Endothelial cell of umbilical vein (primary cell): ENCODE data around the gene SERPINB5. TPM values are rescaled to one million over a fixed set of nuclear protein-coding genes. Genes with fewer than 3 reads are reported as not detected.

Experiments used
- BruUV-seq: library from RNA; stranded (reverse); fragments of 400-500 nt; replicated peaks from 2 replicates; lab custom pipeline; 2021; lab: Mats Ljungman, UMichigan
- CTCF ChIA-PET: fragments of 300-600, 350-600 bp; sonication (Branson Sonifier 250); formaldehyde crosslinking; loops from one replicate; lab custom pipeline; 2021; ENCODE audit warnings: antibody characterized with exemption, inconsistent platforms; lab: Charles Lee
- POLR2A ChIA-PET: fragments of 300-600, 350-600 bp; sonication (Branson Sonifier 250); formaldehyde crosslinking; loops from one replicate; lab custom pipeline; 2021; ENCODE audit warnings: antibody characterized with exemption, inconsistent platforms; lab: Charles Lee
- DNase-seq: peaks from one replicate; pipeline ENCODE4 v3.0.0-alpha.2; 2011; ENCODE audit warnings: low read depth, low spot score
- FAIRE-seq: peaks from 2 replicates; lab custom pipeline; 2011; peaks lifted over from hg19 to GRCh38; lab: Jason Lieb, UNC
- H2AFZ ChIP-seq: 2 replicates; pipeline ENCODE4 v1.6.0; 2012; ENCODE audit warnings: low read depth, low read length, control low read depth, inconsistent platforms
- H3K27ac ChIP-seq: 2 replicates; pipeline ENCODE4 v1.5.1; 2011; ENCODE audit warnings: low read depth, mild to moderate bottlenecking, control low read depth, low read length, moderate library complexity; ENCODE audit not compliant: insufficient read depth
- H3K27me3 ChIP-seq, 2 experiments: 2 replicates each; pipeline versions ENCODE4 v1.6.0 to v1.6.1; 2011; ENCODE audit warnings: low read length in 2 of 2, mixed read lengths in 1 of 2; ENCODE audit not compliant: control insufficient read depth in 2 of 2, insufficient read depth in 2 of 2
- H3K36me3 ChIP-seq, 2 experiments: 2 replicates in 1 of 2; 3 replicates in 1 of 2; pipeline ENCODE4 v1.5.1; 2011; ENCODE audit warnings: low read length in 2 of 2, mild to moderate bottlenecking in 1 of 2, moderate library complexity in 1 of 2; ENCODE audit not compliant: control insufficient read depth in 2 of 2, insufficient read depth in 2 of 2; ENCODE audit errors: extremely low read depth in 1 of 2
- H3K4me1 ChIP-seq: 3 replicates; pipeline ENCODE4 v1.5.1; 2011; ENCODE audit warnings: mild to moderate bottlenecking, low read length; ENCODE audit not compliant: control insufficient read depth, insufficient read depth; ENCODE audit errors: extremely low read depth
- H3K4me2 ChIP-seq: 2 replicates; pipeline ENCODE4 v1.6.1; 2011; ENCODE audit warnings: low read length, control low read depth, mixed read lengths; ENCODE audit not compliant: insufficient read depth
- H3K4me3 ChIP-seq, 3 experiments: fragments of 200-600 bp in 1 of 3; sonication (generic), shearing (Covaris generic) in 1 of 3; replicated peaks in 1 of 3; 2 replicates each; pipeline ENCODE4 v1.5.1; 2011 to 2016; ENCODE audit warnings: control low read depth in 3 of 3, low read length in 3 of 3, mild to moderate bottlenecking in 2 of 3, inconsistent platforms in 1 of 3, low read depth in 1 of 3, moderate library complexity in 1 of 3; ENCODE audit not compliant: insufficient read depth in 1 of 3
- H3K79me2 ChIP-seq: 2 replicates; pipeline ENCODE4 v1.6.0; 2012; ENCODE audit warnings: low read length, inconsistent platforms; ENCODE audit not compliant: control insufficient read depth, insufficient read depth
- H3K9ac ChIP-seq: replicated peaks from 2 replicates; pipeline ENCODE3; 2011; ENCODE audit warnings: low read length, control low read depth; ENCODE audit not compliant: insufficient read depth; ENCODE audit errors: extremely low read depth
- H3K9me1 ChIP-seq: replicated peaks from 3 replicates; pipeline ENCODE4 v1.6.0; 2011; ENCODE audit warnings: mild to moderate bottlenecking, low read length; ENCODE audit not compliant: control insufficient read depth, insufficient read depth; ENCODE audit errors: extremely low read depth
- H3K9me3 ChIP-seq: replicated peaks from 2 replicates; pipeline ENCODE4 v1.5.1; 2012; ENCODE audit warnings: low read length, inconsistent platforms; ENCODE audit not compliant: control insufficient read depth, insufficient read depth
- H4K20me1 ChIP-seq: replicated peaks from 2 replicates; pipeline ENCODE3; 2011; ENCODE audit warnings: mild to moderate bottlenecking, low read length; ENCODE audit not compliant: control insufficient read depth, insufficient read depth; ENCODE audit errors: extremely low read depth
- CTCF ChIP-seq, 2 donors: IDR thresholded peaks; 1 replicate in 1 of 2; 2 replicates in 1 of 2; pipeline ENCODE4 v1.5.1; 2011; ENCODE audit warnings: low read length in 2 of 2, mild to moderate bottlenecking in 2 of 2, moderate library complexity in 2 of 2, control low read depth in 1 of 2, inconsistent platforms in 1 of 2, low read depth in 1 of 2; ENCODE audit not compliant: insufficient read depth in 1 of 2; ENCODE audit errors: extremely low read depth in 1 of 2
- EZH2 ChIP-seq: IDR thresholded peaks from 2 replicates; pipeline ENCODE4 v1.6.1; 2012; ENCODE audit warnings: borderline replicate concordance, low read depth, mild to moderate bottlenecking, moderate library complexity, low read length, inconsistent platforms; ENCODE audit not compliant: severe bottlenecking
- FOS ChIP-seq: IDR thresholded peaks from 2 replicates; pipeline ENCODE4 v1.6.1; 2011; ENCODE audit warnings: mild to moderate bottlenecking, low read length, moderate library complexity, borderline replicate concordance; ENCODE audit not compliant: insufficient read depth
- GATA2 ChIP-seq: IDR thresholded peaks from 2 replicates; pipeline ENCODE4 v1.7.0; 2011; ENCODE audit warnings: low read depth, mild to moderate bottlenecking, moderate library complexity, mixed read lengths, low read length; ENCODE audit not compliant: insufficient read length, insufficient read depth
- JUN ChIP-seq: IDR thresholded peaks from 2 replicates; pipeline ENCODE4 v1.6.1; 2011; ENCODE audit warnings: borderline replicate concordance, low read depth; ENCODE audit not compliant: insufficient read length, insufficient read depth
- MAX ChIP-seq: IDR thresholded peaks from 2 replicates; pipeline ENCODE4 v1.6.1; 2011; ENCODE audit not compliant: insufficient read depth, insufficient read length
- MYC ChIP-seq: IDR thresholded peaks from one replicate; pipeline ENCODE4 v1.6.1; 2011; ENCODE audit warnings: mild to moderate bottlenecking, low read depth, low read length
- POLR2A ChIP-seq: IDR thresholded peaks from 2 replicates; pipeline ENCODE4 v1.6.1; 2012; ENCODE audit warnings: low read depth, mild to moderate bottlenecking, control low read depth, low read length
- POLR2AphosphoS5 ChIP-seq: IDR thresholded peaks from 2 replicates; pipeline ENCODE4 v1.6.1; 2012; ENCODE audit warnings: low read depth, mild to moderate bottlenecking, control low read depth, low read length, moderate library complexity; ENCODE audit not compliant: insufficient read depth
- dilution Hi-C: fragments of 300-500 bp; cut with MboI; formaldehyde crosslinking; loops from one replicate; pipeline ENCODE4 v1.15.0; 2019; ENCODE audit warnings: low sequenced_read_pairs; ENCODE audit not compliant: extremely low pct_ligation_motif_present
- intact Hi-C: fragments of 100-400 bp; cut with micrococcal nuclease; formaldehyde crosslinking; loops from one replicate; pipeline ENCODE4 v1.10.0; 2022
- polyA plus RNA-seq, 4 experiments: library from polyadenylated mRNA; depleted of rRNA in 3 of 4; stranded (reverse) in 3 of 4; unstranded in 1 of 4; fragments of >200 nt; gene quantifications; 2 replicates each; pipeline versions ENCODE4 v1.2.1 to v1.2.3, GENCODE V29; 2011 to 2012; ENCODE audit warnings: missing spikeins in 1 of 4
- total RNA-seq: library from RNA; stranded (reverse); gene quantifications from 2 replicates; pipeline ENCODE4 v1.2.3, GENCODE V29; 2021

SERPINB5 gene
- total and polyA plus RNA-seq, 2 donors (not counting 3 experiments of a cell fraction or from before 2014, with no cell fraction given) = not detected

GRCh38 chr18:63492851-63493250, 16.1 kb downstream of the SERPINB5 start:
- no peak overlapping the region for H3K27ac ChIP-seq
- H4K20me1 ChIP-seq = no peaks in the 10 kb centered on the region
- dilution Hi-C loops = no loop called here
- TF ChIP-seq FOS = no peak
- no peak for TF ChIP-seq MYC
- no peak for TF ChIP-seq POLR2AphosphoS5
- no peak for TF ChIP-seq POLR2A
- no peak for TF ChIP-seq CTCF (IDR thresholded peaks at IDR 0.05; ENCODE audit: extremely low read depth in 1 of 2, insufficient read depth in 1 of 2, low read depth in 1 of 2, low read length in 2 of 2)
- no peak for TF ChIP-seq GATA2
- no peak for TF ChIP-seq JUN
- TF ChIP-seq EZH2 = no peak
- no peak for TF ChIP-seq MAX
- intact Hi-C loops = no loop called here
- FAIRE-seq (no peak), DNase-seq (no peak)
- no peak overlapping the region for H3K4me2 ChIP-seq
- no peak overlapping the region for H3K4me3 ChIP-seq
- ChIA-PET CTCF (interaction anchor here (1.4 kb wide), 1 partner anchor 12 kb away, joined by 4 read pairs; no protein-coding TSS in a partner anchor), POLR2A (no interaction called here)
- H3K79me2 ChIP-seq = no peaks in the 10 kb centered on the region
- no peaks in the 10 kb centered on the region for H3K36me3 ChIP-seq
- H3K9me1 ChIP-seq = no peaks in the 10 kb centered on the region
- H2AFZ ChIP-seq = no peak overlapping the region
- no peaks in the 10 kb centered on the region for H3K4me1 ChIP-seq
- H3K9me3 ChIP-seq = no peaks in the 10 kb centered on the region
- H3K9ac ChIP-seq = no peak overlapping the region
- BruUV-seq = no TSS peak
- H3K27me3 ChIP-seq = peaks cover 0 to 2% of the 10 kb centered on the region in 2 experiments
